Stimulated activated CD4-positive, alpha-beta T cell treated with anti-CD3 and anti-CD28 coated beads, Interleukin-12 subunit alpha, Interleukin-12 subunit beta, amount 100 ng/mL, for 24 hours (primary cell): ENCODE results near the gene ETV2.
"Not testable (repeated sequence)": the region's sequence is repeated elsewhere in the genome, so short reads cannot be mapped to it uniquely, and the experiment has no call there.

Experiments
- DNase-seq, 2 experiments: peaks; one replicate each; pipeline ENCODE4 v3.0.0-alpha.2; 2020; ENCODE audit warnings: low read depth in 2 of 2

Gene ETV2

DNA sequence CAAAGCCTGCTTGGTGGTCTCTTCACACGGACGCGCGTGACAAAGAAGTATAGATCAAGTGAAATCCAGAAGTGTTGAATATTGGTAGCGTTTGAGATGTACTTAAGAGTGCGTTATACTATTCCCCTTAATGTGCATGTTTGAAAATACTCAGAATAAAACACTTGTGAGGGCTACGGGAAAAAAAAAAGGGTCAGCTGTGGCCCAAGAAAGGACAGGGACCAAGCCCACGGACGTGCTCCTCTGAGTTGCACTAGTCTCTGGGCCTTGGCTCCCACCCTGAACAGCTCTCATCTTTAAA lies 13.3 kb upstream of the ETV2 start:
- DNase-seq, result no peak

DNA sequence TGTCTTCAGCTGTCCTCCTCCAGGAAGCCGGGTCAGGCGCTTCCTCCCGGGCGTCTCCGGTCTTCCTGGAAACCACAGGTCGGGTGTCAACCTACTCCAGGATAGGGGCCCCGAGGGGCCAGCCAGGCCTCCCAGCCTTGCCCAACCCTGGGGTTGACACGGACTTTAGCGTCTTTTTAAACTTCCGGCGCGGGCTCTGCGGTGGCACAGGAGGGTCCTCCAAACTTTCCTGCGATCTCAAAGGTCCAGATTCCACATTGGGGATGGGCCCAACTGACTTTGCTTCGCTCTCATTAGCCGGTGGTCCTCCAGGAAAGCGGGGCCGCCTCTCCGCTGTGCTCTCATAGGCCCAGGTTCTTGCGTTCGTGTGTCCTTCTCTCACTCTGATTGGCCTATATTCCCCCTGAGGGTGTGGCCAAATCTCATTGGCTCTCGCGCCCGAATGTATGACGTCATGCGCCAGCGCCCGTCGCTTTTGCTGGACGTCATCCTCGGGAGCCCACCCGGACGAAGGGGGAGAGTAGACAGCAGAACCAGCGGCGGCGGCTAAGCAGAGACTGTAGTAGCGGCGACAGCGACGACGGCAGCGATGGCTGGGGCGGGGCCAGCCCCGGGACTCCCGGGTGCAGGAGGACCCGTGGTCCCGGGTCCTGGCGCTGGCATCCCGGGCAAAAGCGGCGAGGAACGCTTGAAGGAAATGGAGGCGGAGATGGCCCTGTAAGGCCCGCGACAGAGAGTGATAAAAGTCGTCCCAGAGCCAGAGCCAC lies 12.8 kb upstream of the ETV2 start, which contains the start of gene RBM42:
Gene RBM42, plus strand, starts transcription at position 472 of the 767 bp plus-strand sequence. Its CDS starts 118 bp downstream, at position 590.
- DNase-seq, result peak; percentile 95

GRCh38 chr19:35629332-35629633 lies 12.3 kb upstream of the ETV2 start:
- DNase-seq, result no peak

- no peak for DNase-seq
These were observed 7.7 kb upstream of the ETV2 start for GRCh38 chr19:35633727-35634440.

DNA sequence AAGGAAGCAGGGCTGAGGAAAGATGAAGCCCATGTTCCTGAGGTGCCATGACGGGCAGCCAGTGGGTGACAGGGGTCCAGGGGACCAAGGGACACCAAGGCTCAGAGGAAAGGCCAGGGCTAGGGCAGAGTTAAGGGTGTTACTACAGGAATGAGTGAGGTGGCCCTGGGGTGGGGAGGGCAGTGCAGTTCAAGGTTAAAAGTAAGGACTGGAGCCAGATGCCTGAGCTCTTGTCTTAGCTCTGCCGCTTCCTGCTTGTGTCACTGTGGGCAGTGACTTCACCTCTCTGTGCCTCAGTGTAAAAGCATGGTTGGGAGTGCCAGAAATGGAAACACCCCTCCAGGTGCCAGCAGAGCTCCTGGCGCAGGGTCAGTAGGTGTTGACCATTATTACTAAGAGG lies 4.9 kb upstream of the ETV2 start:
- no peak for DNase-seq

DNA sequence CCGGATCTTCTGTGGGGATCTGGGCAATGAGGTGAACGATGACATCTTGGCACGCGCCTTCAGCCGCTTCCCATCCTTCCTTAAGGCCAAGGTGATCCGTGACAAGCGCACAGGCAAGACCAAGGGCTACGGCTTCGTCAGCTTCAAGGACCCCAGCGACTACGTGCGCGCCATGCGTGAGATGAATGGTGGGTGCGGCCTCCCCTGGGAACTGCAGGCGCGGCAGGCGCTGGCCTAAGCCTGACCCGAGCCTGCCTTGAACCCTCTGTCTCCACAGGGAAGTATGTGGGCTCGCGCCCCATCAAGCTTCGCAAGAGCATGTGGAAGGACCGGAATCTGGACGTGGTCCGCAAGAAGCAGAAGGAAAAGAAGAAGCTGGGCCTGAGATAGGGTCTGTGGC lies 4.4 kb upstream of the ETV2 start:
- DNase-seq, result no peak

DNA sequence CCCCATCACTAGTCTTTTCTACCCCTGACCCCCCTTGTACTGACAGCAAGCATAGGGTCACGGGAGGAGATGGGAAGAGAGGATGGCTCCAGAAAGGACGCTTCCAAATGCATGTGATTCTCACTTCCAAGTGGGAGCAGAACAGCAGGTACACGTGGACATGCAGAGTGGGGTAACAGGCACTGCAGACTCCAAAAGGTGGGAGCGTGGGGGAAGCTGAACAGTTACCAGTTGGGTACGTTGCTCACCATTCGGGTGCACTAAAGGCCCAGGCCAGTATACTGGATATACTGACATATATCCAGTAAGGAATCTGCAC lies 2.3 kb upstream of the ETV2 start:
- no peak for DNase-seq

DNA sequence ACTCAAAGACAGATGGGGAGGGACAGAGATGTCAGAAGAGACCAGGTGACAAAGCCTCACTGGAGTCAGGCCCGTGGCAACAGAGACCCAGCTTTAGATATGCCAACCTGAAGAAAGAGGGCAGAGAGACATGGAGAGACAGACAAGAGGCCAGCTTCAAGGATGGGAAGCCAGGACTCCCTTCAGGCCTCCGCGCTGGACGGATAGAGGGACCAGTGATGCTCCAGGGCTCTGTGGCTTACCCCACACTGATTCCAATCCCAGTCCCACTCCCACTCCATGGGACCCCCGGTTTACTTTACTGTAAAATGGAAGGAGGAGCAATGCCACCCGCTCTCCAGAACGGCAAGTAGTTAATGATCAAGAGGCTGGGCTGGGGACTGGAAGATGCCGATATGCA lies 1.7 kb upstream of the ETV2 start:
- DNase-seq, result no peak

DNA sequence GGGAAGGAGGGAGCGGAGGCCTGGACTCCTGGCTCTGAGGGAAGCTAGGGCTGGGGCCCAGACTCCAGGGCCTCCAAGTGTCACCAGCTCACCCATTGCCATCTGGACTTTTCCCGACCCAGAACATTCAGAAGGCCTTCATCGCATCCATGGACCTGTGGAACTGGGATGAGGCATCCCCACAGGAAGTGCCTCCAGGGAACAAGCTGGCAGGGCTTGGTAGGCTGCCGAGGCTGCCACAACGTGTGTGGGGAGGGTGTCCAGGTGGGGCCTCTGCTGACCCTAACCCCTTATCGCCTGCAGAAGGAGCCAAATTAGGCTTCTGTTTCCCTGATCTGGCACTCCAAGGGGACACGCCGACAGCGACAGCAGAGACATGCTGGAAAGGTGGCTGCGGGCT lies 767 bp downstream of the ETV2 start:
- DNase-seq, result no peak

GRCh38 chr19:35642798-35643254 lies 1.3 kb downstream of the ETV2 start:
- DNase-seq, result no peak

GRCh38 chr19:35643255-35644205 lies 2.0 kb downstream of the ETV2 start:
- peak; percentile 59 to 78 for DNase-seq

DNA sequence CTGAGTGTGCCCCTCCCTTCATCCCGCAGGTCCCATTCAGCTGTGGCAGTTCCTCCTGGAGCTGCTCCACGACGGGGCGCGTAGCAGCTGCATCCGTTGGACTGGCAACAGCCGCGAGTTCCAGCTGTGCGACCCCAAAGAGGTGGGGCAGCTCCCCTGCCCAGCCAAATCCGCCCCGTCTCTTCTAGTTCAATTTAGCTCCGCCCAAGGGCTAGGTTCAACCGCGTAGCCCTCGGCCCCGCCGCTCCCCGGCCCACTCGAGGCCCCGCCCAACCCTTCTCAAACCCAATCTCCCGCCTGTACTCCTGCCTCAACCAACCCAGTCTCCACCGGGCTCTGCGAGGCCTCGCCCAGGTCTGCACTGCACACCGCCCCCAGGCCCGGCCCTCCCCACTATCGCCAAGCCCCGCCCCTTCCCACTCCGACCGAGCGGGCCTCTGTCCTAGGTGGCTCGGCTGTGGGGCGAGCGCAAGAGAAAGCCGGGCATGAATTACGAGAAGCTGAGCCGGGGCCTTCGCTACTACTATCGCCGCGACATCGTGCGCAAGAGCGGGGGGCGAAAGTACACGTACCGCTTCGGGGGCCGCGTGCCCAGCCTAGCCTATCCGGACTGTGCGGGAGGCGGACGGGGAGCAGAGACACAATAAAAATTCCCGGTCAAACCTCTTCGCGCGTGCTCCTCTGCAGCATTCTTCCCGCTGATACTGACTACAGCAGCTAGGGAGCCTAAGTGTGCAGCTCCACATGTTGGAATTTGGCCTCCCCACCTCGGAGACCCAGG lies 2.9 kb downstream of the ETV2 start:
- DNase-seq, result peak; percentile 86 to 97

GRCh38 chr19:35644987-35645679 lies 3.6 kb downstream of the ETV2 start:
- DNase-seq, result peak; percentile 67 to 90

DNA sequence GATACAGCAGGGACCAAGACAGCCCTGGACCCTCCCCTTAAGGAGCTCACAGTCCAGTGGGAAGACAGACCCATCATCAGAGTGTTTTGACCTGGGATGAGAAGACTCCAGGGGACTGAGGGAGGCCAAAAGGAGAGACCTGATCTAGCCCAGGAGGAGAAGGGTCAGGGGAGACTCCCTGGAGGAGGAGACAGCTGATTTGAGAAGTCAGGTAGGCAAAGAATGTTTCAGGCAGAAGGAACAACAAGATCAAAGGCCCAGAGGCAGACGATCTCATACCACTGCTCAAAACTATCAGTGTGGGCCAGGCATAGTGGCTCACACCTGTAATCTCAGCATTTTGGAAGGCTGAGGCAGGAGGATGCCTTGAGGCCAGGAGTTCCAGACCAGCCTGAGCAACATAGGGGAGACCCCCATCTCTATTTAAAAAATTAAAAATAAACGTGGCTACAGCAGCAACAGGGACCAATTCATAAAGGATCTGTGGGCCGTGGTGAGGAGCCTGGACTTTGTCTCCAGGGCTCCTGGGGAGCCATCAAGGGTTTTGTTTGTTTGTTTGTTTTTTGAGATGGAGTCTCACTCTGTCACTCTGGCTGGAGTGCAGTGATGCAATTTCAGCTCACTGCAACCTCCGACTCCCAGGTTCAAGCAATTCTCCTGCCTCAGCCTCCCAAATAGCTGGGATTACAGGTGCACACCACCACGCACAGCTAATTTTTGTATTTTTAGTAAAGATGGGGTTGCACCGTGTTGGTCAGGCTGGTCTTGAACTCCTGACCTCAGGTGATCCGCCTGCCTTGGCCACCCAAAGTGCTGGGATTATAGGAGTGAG lies 4.4 kb downstream of the ETV2 start:
- DNase-seq, result no peak

GRCh38 chr19:35648017-35648961 lies 6.7 kb downstream of the ETV2 start, which contains the start of gene COX6B1:
TSS of gene COX6B1 (plus strand) at chr19:35648323. CDS start at chr19:35651244, 2,921 bp downstream.
- peak; percentile 83 to 89 for DNase-seq

DNA sequence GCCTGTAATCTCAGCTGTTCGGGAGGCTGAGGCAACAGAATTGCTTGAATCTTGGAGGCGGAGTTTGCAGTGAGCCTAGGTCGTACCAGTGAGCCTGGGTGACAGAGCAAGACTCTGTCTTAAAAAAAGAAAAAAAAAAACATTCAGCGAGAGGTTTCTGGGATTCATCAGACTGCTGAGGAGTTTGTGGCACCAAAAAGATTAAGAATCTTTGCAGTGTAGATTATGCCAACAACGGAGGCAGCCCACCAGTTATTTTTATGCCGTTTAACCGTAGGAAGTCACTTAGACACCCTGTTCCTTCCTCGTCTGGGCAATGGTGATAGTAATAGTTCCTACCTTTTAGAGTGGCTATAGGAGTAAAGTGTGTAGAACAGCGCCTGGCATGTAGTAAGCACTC lies 9.0 kb downstream of the ETV2 start:
- no peak for DNase-seq

- DNase-seq, result not testable (repeated sequence)
These were observed 13.3 kb downstream of the ETV2 start for GRCh38 chr19:35654828-35655227.

- no peak for DNase-seq
These were observed 14.1 kb downstream of the ETV2 start for GRCh38 chr19:35655600-35655999.

DNA sequence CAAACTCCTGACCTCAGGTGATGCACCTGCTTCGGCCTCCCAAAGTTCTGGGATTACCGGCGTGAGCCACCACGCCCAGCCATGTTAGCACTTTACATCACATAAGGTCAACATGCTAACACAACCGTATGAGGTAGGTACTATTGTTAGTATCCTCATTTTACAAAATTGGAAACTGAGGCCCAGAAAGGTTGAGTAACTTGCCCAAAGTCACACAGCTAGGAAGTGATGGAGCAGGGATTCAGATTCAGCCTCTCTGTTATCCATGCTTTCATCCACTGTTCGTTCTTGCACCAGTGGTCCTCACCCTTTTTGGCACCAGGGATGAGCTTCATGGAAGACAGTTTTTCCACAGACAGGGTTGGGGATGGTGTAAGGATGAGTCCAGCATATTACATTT lies 15.2 kb downstream of the ETV2 start:
- no peak for DNase-seq
